Fibroblast of lung (primary cell): Measurements from ENCODE around the gene GALNT8. TPM values are rescaled to one million over a fixed set of nuclear protein-coding genes. Genes with fewer than 3 reads are reported as not detected.

ENCODE experiments used
- DNase-seq, 2 donors: peaks; one replicate each; pipeline versions ENCODE4 v3.0.0 to v3.0.0-alpha.2; 2010; ENCODE audit warnings: low read depth in 2 of 2
- H2AFZ ChIP-seq: 2 replicates; pipeline ENCODE4 v1.5.1; 2012; ENCODE audit warnings: low read length, control low read depth, inconsistent platforms
- H3K27ac ChIP-seq: 2 replicates; pipeline ENCODE4 v1.5.1; 2011; ENCODE audit warnings: low read length, control low read depth; ENCODE audit not compliant: insufficient read depth
- H3K27me3 ChIP-seq: 2 replicates; pipeline ENCODE4 v1.5.1; 2011; ENCODE audit warnings: mild to moderate bottlenecking, low read length; ENCODE audit not compliant: control insufficient read depth, insufficient read depth
- H3K36me3 ChIP-seq: 2 replicates; pipeline ENCODE4 v1.5.1; 2011; ENCODE audit warnings: low read length; ENCODE audit not compliant: control insufficient read depth, insufficient read depth
- H3K4me1 ChIP-seq: 2 replicates; pipeline ENCODE4 v1.5.1; 2011; ENCODE audit warnings: low read length; ENCODE audit not compliant: control insufficient read depth, insufficient read depth; ENCODE audit errors: extremely low read depth
- H3K4me2 ChIP-seq: 2 replicates; pipeline ENCODE4 v1.5.1; 2011; ENCODE audit warnings: low read length, control low read depth; ENCODE audit not compliant: insufficient read depth; ENCODE audit errors: extremely low read depth
- H3K4me3 ChIP-seq, 4 experiments: fragments of 200-600 bp in 1 of 4; sonication (generic) in 1 of 4; replicated peaks in 1 of 4; 2 replicates each; pipeline ENCODE4 v1.5.1; 2011 to 2016; ENCODE audit warnings: low read length in 4 of 4, low read depth in 3 of 4, mild to moderate bottlenecking in 3 of 4, control low read depth in 2 of 4, inconsistent platforms in 1 of 4, mixed read lengths in 1 of 4; ENCODE audit not compliant: insufficient read depth in 1 of 4; ENCODE audit errors: control extremely low read depth in 1 of 4
- H3K79me2 ChIP-seq: 2 replicates; pipeline ENCODE4 v1.5.1; 2012; ENCODE audit warnings: mild to moderate bottlenecking, low read length, inconsistent platforms; ENCODE audit not compliant: control insufficient read depth, insufficient read depth
- H3K9ac ChIP-seq: 2 replicates; pipeline ENCODE4 v1.5.1; 2011; ENCODE audit warnings: mild to moderate bottlenecking, low read length, control low read depth; ENCODE audit not compliant: insufficient read depth
- H3K9me3 ChIP-seq: 2 replicates; pipeline ENCODE4 v1.5.1; 2012; ENCODE audit warnings: low read depth, low read length; ENCODE audit not compliant: control insufficient read depth, insufficient read depth
- H4K20me1 ChIP-seq: 2 replicates; pipeline ENCODE4 v1.5.1; 2011; ENCODE audit warnings: low read length; ENCODE audit not compliant: control insufficient read depth, insufficient read depth; ENCODE audit errors: extremely low read depth
- CTCF ChIP-seq, 2 donors: IDR thresholded peaks in 1 of 2; conservative IDR thresholded peaks in 1 of 2; 1 replicate in 1 of 2; 2 replicates in 1 of 2; pipeline ENCODE4 v1.5.1; 2011 to 2012; ENCODE audit warnings: low read length in 2 of 2, control low read depth in 1 of 2, inconsistent platforms in 1 of 2, low read depth in 1 of 2, mild to moderate bottlenecking in 1 of 2
- EZH2 ChIP-seq: IDR thresholded peaks from 2 replicates; pipeline ENCODE4 v1.5.1; 2012; ENCODE audit warnings: low read length, control low read depth, mild to moderate bottlenecking; ENCODE audit errors: missing control alignments
- polyA plus RNA-seq, 2 donors: library from polyadenylated mRNA; depleted of rRNA in 1 of 2; stranded (reverse) in 1 of 2; unstranded in 1 of 2; fragments of >200 nt; gene quantifications; 2 replicates each; pipeline ENCODE4 v1.2.1, GENCODE V29; 2011 to 2012; ENCODE audit warnings: missing spikeins in 1 of 2
- total RNA-seq: library from RNA; depleted of rRNA; stranded (reverse); fragments of >200 nt; gene quantifications from 2 replicates; pipeline ENCODE4 v1.2.1, GENCODE V29; 2014

Gene GALNT8
- total and polyA plus RNA-seq, 2 donors (not counting 1 experiment from before 2014, with no cell fraction given) = under 0.01 TPM; not detected in 1

- no peak for TF ChIP-seq EZH2
- TF ChIP-seq CTCF (conservative IDR thresholded peaks at IDR 0.05 in 1 of 2, IDR thresholded peaks at IDR 0.05 in 1 of 2; ENCODE audit: low read depth in 1 of 2, low read length in 2 of 2) = no peak
- no peak for DNase-seq
Measured at GRCh38 chr12:4786795-4787194, 66.6 kb downstream of the GALNT8 start.

GRCh38 chr12:4787965-4788364 lies 67.8 kb downstream of the GALNT8 start:
- Histone ChIP-seq H3K27ac (no peak overlapping the region), H3K79me2 (no peaks in the 10 kb centered on the region), H4K20me1 (no peaks in the 10 kb centered on the region), H3K27me3 (no peaks in the 10 kb centered on the region), H3K36me3 (no peaks in the 10 kb centered on the region), H3K4me3 (no peak overlapping the region), H3K4me2 (no peak overlapping the region), H3K9me3 (no peaks in the 10 kb centered on the region), H2AFZ (no peak overlapping the region), H3K9ac (no peak overlapping the region), H3K4me1 (no peaks in the 10 kb centered on the region)
- DNase-seq = no peak
- TF ChIP-seq CTCF (conservative IDR thresholded peaks at IDR 0.05 in 1 of 2, IDR thresholded peaks at IDR 0.05 in 1 of 2; ENCODE audit: low read depth in 1 of 2, low read length in 2 of 2) = no peak
- TF ChIP-seq EZH2 = no peak

More at GRCh38 chr12:4786795-4787194, 66.6 kb downstream of the GALNT8 start:
- H2AFZ ChIP-seq = no peak overlapping the region
- H3K36me3 ChIP-seq = no peaks in the 10 kb centered on the region
- H3K4me1 ChIP-seq = no peaks in the 10 kb centered on the region
- no peaks in the 10 kb centered on the region for H4K20me1 ChIP-seq
- H3K27me3 ChIP-seq = no peaks in the 10 kb centered on the region
- H3K9ac ChIP-seq = no peak overlapping the region
- H3K27ac ChIP-seq = no peak overlapping the region
- H3K4me3 ChIP-seq = no peak overlapping the region
- no peaks in the 10 kb centered on the region for H3K79me2 ChIP-seq
- no peaks in the 10 kb centered on the region for H3K9me3 ChIP-seq
- H3K4me2 ChIP-seq = no peak overlapping the region

- Histone ChIP-seq H3K79me2 (no peaks in the 10 kb centered on the region), H3K4me1 (no peaks in the 10 kb centered on the region), H3K27ac (no peak overlapping the region), H2AFZ (no peak overlapping the region), H3K36me3 (no peaks in the 10 kb centered on the region), H3K27me3 (no peaks in the 10 kb centered on the region), H4K20me1 (no peaks in the 10 kb centered on the region), H3K4me3 (no peak overlapping the region), H3K9me3 (no peaks in the 10 kb centered on the region), H3K9ac (no peak overlapping the region), H3K4me2 (no peak overlapping the region)
- TF ChIP-seq EZH2 (no peak), CTCF (conservative IDR thresholded peaks at IDR 0.05 in 1 of 2, IDR thresholded peaks at IDR 0.05 in 1 of 2; ENCODE audit: low read depth in 1 of 2, low read length in 2 of 2) (no peak)
- DNase-seq = no peak
Measured at GRCh38 chr12:4789776-4790175, 69.6 kb downstream of the GALNT8 start.
